HG02885 (cell line): Measurements from ENCODE around the gene CNTROB.

ENCODE experiments used
- ATAC-seq: cut with Tn5 transposase; IDR thresholded peaks from one replicate; pipeline ENCODE4 v1.9.1; 2021; ENCODE audit warnings: mild to moderate bottlenecking; ENCODE audit not compliant: unreplicated experiment, poor library complexity

Gene CNTROB, protein sequence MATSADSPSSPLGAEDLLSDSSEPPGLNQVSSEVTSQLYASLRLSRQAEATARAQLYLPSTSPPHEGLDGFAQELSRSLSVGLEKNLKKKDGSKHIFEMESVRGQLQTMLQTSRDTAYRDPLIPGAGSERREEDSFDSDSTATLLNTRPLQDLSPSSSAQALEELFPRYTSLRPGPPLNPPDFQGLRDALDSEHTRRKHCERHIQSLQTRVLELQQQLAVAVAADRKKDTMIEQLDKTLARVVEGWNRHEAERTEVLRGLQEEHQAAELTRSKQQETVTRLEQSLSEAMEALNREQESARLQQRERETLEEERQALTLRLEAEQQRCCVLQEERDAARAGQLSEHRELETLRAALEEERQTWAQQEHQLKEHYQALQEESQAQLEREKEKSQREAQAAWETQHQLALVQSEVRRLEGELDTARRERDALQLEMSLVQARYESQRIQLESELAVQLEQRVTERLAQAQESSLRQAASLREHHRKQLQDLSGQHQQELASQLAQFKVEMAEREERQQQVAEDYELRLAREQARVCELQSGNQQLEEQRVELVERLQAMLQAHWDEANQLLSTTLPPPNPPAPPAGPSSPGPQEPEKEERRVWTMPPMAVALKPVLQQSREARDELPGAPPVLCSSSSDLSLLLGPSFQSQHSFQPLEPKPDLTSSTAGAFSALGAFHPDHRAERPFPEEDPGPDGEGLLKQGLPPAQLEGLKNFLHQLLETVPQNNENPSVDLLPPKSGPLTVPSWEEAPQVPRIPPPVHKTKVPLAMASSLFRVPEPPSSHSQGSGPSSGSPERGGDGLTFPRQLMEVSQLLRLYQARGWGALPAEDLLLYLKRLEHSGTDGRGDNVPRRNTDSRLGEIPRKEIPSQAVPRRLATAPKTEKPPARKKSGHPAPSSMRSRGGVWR

DNA sequence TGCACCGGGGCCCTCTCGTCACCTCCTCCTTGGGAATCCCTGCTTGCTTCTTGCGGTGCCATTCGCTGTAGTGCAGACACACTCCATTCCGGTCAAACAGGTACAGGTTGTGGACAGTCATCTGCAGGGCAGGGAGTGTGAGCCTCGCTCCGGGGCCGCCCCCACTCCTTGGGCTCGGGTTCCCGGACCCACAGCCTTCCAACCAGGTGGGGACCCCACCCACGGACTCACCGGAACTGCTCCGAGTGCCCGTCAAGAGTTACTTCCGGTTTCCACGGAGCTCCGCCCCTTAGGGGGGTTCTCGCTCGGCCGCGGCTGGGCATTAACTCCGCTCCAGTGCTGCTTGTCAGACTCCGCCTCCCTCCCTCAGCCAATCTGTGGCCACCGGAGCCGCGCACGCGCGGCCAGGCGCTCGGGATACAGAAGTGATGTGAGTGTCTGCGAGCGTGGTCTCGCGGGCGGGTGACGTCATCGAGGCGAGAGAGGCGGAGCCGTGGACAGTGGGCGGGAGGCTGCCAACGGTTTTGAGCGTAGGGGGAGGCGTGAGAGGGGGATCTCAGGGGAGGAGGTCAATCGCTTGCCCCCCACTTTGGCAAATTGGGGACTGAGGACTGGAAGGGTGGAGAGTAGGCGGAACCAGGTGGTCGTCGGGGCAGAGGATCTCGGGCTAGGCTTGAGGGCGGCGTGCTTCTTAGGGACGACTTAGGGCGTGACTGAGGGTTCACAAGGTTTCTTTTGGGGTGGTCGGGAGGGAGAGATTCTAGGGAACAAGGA is at the start of gene CNTROB, which contains the start of gene TRAPPC1:
Gene CNTROB (plus strand): TSS at position 498 of the 774 bp plus-strand sequence. CDS start 874 bp downstream, outside the sequence.
Gene TRAPPC1 (minus strand): TSS at position 238 of the 774 bp plus-strand sequence. CDS start 117 bp downstream, at position 121.
- ATAC-seq = peak; percentile 96

DNA sequence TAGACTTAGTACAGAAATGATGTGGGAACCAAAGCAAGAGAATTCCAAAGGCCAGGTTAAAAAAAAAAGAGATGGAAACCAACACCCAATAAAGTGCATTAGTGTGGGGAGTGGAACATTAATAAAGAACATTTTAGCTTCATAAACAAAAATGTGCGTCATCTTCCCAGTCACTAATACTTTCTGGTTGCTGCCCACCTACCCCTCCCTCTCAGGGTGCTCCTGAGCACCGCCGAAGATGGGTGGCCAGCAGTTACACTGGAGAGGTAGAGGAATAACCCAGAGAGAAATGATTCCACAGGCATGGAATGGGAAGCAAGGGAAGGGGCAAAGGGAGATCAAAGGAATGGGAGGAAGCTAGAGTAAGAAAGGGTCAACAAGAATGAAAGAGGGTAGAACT is 49.4 kb upstream of the CNTROB start:
- ATAC-seq = no peak

DNA sequence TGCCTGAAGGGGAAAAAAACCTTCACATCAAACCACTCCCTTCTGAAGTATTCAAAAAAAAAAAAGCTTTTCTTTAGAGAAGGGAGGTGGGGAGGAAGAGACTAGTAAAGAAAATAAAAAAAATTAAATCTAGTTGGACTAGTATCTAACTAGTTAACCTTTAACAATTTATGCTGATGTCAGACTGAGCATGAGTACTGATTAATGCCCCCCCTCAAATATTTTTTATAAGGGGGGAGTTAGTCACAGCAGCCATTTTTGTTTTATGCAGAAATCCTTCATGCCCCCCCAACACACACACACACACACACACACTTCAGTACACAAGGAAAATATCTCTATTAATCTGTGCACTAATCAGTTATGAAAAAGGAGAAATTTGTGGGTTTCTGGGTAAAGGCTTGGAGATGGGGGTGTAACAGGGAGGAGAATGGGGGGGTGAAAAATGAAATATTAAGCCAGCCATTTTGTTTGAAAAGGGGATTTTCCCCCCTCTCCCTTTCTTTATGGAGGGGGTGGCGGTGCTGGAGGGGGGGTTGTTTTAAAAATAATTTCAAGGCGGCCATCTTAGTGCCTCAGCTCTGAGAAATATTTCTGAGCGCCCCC is 48.1 kb upstream of the CNTROB start:
- ATAC-seq = no peak

DNA sequence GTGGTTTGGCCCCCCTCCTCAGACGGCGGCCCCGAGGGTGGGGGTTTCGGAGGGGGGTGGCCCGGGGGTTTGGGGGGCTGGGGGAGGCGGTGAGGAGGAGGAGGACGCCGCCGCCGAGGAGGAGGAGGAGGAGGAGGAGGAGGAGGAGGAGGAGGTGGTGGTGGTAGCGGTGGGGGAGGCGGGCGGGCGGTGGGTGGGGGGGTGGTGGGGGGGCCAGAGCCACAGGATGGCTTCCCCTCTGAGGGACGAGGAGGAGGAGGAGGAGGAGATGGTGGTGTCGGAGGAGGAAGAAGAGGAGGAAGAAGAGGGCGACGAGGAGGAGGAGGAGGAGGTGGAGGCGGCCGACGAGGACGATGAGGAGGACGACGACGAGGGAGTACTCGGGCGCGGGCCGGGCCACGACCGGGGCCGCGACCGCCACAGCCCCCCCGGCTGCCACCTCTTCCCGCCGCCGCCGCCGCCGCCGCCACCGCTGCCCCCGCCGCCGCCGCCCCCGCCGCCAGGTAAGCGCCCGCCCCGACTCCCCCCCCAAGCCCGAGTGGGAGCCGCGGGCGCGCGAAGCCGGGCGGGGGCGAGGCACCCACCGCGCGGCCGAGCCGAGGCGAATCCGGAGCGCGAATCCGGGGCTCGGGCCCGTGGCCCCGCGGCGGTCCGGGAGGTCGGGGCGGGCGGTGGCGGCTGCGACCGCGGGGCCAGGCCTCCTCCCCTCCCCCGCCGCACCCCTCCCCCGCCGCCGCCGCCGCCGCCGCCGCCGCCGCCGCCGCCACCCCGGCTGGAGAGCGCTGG is 47.2 kb upstream of the CNTROB start:
- no peak for ATAC-seq

DNA sequence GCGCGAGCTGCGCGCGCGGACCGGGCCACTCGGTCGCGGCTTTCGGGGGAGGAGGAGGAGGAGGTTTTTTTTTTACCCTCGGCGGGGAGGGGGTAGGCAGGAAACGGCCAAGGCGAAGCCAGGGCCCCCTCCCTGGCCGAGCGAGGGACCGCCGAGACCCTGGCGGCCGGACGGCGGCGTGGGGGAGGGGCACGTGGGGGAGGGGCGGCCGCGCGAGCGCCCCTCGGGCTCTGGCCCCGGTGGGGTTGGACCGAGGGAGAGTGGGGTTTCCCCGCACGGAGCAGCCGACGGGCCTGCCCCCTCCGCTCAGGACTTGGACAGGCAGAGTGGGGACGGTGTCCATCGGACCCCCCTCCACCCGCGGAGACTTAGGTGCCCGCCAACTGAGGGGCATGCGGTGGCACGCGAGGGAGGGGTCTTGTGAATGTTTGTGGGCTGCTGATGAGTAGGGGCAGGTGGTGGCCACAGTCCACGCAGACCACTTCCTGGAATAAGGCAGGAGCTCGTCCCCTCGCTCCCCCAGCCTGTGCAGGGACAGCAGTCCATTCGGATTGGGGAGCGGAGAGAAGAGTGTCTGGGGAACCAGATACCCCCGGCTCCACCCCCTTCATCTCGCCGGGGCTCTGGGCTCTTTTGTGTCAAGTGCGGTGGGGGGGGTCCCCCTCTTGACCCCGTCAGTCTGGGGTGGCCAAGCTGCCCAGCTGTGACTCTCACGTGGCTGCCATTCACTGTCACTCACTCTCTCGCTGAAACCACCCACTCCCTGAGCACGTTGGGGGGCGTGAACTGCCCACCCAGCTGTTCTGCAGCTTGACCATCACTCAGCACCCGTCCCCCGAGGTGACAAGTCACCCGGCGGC is 46.4 kb upstream of the CNTROB start:
- ATAC-seq = no peak

DNA sequence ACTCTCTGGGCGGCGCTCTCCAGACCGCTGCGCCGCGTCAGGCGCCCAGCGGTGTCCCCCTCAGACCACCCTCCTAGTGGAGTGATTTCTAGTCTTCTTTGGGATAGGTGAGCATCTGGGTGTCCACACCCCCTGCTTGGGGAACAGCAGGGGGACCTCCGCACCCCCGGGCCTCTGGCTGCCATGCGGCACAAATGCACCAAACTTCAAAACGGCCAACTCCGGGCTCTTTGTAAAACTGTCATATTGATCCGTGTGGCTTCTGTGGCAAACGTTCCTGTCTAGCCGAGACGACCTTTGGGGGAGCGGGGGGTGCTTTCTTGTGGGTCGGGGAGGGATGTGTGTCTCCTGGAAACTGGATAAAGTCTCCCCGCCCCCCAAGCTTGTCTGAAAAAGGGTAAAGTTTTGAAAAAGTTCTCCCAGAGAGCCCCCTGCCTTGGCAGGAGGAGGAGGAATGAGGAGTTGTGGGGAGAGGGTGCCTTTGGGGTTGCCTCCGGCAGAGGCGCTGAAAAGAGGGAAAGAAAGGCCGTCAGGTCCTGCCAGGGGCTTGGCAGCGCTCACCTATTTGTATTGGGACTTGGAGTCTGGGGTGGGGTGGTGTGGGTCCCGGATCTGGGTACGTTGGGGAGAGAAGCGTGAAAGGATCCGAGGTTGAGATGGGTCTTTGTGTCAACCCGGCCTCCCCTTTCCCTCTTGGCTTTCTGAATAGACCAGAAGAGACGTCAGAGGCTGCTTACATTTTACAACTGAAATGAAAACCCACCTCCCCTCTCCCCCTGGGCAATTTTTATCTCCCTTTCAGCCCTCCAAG is 45.6 kb upstream of the CNTROB start:
- ATAC-seq = no peak

DNA sequence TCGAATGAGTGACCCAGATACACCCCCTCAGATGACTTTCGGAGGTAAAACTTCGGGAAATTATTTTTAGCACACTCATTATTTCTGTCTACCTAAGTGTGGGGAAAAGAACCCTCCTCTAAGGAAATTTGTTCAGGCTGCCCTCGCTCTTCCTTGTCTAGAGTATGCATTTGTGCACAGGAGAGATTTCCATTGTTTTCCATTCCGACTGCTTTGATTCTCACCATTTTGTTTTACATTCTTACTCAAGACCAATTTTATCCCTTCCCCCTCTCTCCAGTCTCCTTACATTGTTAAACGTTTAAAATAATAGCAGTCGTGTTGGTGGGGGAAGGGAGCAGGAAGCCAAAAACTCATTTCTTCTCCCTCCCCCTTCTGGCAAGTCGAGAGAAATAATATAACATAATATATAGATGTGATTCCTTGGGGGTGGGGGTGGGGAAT is 44.9 kb upstream of the CNTROB start:
- no peak for ATAC-seq

DNA sequence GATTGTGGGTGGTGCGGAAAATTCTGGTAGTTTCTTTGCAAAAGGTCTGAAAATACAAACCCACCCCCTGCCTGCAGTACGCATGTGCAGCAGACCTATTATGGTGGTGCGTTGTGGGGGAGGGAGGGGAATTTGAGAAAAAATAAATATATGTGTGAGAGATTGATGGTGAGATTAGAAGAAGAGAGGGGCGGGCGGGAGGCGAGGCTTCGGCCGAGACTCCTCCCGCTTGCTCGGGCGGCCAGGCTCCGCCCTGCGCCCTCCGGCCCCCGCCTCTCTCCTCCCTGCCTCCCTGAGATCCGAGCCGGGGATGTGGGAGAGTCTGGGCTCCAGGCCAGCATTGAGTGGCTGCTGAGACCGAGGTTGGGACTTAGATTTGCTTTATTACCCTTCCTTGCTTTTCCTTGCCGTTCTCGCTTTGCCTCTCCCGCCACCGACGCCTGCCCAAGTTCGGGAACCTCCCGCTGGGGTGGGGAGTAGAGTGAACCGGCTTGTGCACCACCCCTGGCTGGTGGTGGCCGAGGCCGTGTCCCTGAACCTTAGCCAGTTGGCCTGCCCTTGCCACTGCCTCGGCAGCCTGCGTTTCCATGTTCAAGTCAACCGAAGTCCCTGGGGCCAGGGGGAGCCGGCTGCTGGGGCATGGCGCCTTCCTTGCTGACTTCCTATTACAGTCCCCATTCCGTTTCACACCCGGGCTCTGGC is 44.4 kb upstream of the CNTROB start:
- peak; percentile 47 for ATAC-seq

DNA sequence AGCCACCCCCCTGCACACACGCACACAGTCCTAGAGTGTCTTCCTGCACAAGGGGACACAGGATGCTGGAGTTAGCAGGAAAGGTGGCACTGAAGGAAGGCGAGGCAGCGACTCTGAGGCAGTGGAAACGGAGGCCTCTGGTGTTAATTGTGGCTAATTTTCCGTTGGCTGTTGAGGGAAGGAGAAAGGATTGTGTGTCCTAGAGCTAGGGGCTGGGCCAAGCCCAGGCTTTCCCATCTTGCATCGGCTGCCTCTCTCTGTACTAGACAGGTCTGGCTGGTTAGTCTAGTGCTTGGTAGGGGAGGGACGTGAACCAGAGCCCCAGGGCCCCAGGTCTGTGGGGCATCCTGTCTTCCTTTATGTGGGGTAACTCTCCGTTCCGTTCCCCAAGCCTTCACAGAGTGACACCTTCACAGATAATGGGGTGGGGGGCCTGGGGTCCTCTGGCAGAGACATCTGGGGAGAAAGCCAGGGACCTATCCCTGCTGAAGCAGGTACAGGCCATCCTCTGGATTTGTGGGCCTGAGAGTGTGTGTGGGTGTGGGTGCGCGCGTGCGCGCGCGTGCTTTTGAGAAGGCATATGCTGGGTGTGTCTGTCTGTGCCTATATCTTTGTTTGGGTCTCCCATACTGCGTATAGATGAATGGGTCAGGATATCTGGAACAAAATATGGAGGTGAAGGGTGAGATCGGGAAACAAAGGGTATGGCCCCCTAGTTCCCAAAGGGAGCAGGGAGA is 43.7 kb upstream of the CNTROB start, which contains the start of gene CHD3:
Gene CHD3 (plus strand): TSS at position 606 of the 737 bp plus-strand sequence. CDS start 212 bp downstream, outside the sequence.
- ATAC-seq = no peak

DNA sequence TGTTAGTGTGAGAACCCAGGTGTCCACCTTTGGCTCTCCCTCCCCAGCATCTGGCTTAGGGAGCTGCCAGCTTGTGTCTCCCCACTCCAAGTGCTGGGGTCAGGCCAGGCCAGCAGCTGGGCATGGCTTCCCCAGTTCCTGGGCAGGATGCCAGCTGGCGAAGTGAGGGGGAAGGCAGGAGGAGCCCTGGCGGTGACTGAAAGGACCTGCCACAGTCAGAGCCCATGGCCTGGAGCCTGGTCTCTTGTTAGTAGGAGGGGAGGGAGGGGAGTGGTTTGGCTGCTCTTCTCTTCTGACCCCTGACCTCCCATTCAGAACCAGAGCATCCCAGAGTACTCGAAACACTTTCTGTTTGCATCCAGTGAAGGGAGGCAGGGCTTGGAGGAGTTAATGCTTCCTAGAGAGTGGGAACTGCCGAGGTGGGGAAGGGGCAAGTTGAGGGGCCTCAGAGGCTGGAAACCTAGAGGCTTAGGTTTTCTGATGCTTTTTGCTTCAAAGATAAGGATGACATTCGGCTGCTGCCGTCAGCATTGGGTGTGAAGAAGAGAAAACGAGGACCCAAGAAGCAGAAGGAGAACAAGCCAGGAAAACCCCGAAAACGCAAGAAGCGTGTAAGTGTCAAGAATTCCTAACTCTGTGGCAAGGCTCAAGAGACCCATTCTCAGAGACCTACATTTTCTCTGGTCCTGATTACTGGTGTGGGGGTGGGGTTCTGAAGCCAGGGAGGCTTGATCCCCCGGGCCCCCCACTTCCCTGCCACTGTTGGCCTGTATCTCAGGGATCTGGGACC is 42.6 kb upstream of the CNTROB start:
- no peak for ATAC-seq

DNA sequence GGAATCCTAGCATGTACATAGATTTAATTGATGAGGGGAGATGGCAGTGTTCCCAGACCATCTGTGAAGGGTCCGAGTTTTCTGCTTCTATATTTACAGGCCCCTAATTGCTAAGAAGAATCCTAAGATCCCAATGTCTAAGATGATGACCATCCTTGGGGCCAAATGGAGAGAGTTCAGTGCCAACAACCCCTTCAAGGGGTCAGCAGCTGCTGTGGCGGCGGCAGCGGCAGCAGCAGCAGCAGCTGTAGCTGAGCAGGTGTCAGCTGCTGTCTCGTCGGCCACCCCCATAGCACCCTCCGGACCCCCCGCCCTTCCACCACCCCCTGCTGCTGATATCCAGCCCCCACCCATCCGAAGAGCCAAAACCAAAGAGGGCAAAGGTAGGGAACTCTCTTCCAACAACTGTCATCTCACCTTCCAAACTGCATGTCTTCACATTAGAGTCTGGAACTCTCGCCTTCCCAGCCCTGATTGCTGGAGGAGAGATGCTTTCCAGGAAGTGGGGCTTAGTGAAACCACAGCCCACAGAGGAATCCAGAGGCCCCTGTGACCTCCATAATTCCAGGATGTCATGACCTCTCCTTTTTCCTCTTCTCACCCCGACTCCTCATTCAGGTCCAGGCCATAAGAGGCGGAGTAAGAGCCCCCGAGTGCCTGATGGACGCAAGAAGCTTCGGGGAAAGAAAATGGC is 38.7 kb upstream of the CNTROB start:
- no peak for ATAC-seq

DNA sequence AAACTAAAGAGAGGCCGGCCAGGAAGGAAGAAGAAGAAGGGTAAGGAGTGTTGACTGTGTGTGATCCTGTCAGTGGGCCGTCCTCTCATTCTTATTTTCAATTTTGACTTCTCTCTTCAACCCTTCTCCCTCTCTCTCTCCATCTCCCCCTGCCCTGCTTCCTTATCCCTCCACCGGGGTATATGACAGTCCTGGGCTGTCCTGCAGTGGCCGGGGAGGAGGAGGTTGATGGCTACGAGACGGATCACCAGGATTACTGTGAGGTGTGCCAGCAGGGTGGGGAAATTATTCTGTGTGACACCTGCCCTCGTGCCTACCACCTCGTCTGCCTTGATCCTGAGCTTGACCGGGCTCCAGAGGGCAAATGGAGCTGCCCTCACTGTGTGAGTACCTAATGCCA is 37.8 kb upstream of the CNTROB start:
- ATAC-seq = no peak

DNA sequence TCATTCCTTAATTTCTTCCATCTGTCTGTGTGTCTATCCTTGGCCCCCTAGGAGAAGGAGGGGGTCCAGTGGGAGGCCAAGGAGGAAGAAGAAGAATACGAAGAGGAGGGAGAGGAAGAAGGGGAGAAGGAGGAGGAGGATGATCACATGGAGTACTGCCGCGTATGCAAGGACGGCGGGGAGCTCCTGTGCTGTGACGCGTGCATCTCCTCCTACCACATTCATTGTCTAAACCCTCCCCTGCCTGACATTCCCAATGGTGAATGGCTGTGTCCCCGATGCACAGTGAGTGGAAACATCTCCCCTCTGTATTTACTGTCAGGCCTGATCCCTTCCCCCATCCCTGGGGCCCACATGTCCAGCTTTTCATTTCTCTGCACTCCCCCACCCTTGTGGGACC is 37.1 kb upstream of the CNTROB start:
- ATAC-seq = no peak

DNA sequence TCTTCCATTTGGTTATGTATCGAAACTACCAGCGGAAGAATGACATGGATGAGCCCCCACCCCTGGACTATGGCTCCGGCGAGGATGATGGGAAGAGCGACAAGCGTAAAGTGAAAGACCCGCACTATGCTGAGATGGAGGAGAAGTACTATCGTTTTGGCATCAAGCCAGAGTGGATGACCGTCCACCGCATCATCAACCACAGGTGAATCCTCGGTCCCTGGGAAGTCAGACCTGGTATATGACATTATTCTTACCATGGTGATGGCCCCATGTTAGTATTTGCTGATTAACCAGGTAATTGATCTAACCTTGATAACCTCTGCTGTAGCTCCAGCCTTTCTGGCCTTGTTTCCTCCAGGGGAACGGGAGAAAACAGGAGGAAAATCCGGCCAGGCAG is 34.9 kb upstream of the CNTROB start:
- ATAC-seq = no peak

DNA sequence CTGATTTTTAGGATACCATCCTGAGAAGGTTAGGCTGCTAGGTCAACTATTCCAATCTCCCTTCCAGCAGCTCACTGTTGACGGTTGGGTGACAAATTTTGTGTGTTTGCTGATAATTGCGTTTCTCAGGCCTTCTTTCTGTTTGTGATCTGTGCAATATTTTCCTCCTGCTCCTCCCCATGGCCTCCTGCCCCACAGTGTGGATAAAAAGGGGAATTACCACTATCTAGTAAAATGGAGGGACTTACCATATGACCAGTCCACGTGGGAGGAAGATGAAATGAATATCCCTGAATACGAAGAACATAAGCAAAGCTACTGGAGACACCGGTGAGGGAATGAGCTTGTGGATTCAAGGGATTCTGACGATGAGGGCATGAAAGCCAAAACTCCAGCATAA is 34.2 kb upstream of the CNTROB start:
- ATAC-seq = no peak
